Measurements from ENCODE around the gene MGAT1. TPM values are rescaled to one million over a fixed set of nuclear protein-coding genes. Genes with fewer than 3 reads are reported as not detected.
"Not testable (repeated sequence)": the region's sequence is repeated elsewhere in the genome, so short reads cannot be mapped to it uniquely, and the experiment has no call there.

Gene MGAT1
- total and polyA plus RNA-seq, 8 donors = 52.8 to 656 (median 66.4) TPM

DNA sequence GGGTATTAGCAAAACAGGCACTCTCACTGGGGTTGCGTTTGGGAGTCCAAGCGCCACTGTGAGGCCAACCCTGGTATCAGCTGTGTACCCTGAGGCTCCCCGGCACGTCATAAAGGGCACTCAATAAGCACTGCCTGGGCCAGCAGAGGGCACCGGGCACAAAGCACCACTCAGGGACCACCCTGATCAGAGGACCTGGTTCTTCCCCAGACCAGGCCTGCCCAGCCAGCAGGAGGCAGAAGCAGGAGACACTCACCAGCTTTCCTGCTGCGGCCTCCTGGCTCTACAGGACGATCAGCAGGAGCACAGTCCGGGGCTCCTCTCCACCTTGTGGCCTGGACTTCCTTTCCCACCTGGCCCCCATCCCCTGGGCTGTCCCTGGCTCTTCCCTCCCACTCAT lies 12.6 kb downstream of the MGAT1 start:
- intact Hi-C loops (cut with DNase I; ENCODE audit: low total_unique reads) = loop anchor here (10.0 kb wide), 1 partner anchor 65 kb away; no protein-coding TSS in a partner anchor
- no peaks in the 10 kb centered on the region for H3K9me3 ChIP-seq
- H3K36me3 ChIP-seq = peaks cover 40 to 75% (median 72%) of the 10 kb centered on the region in 4 donors
- WGBS, 5 donors = 78 to 96% (median 79%) methylated on average over 5 to 8 of the region's 8 CpGs
- no peak overlapping the region for H3K4me3 ChIP-seq
- TF ChIP-seq EP300 (IDR thresholded peaks at IDR 0.05) (no peak), POLR2AphosphoS5 (IDR thresholded peaks at IDR 0.05) (no peak), POLR2A (IDR thresholded peaks at IDR 0.05) (no peak)
- TF ChIP-seq, protein P1, sequence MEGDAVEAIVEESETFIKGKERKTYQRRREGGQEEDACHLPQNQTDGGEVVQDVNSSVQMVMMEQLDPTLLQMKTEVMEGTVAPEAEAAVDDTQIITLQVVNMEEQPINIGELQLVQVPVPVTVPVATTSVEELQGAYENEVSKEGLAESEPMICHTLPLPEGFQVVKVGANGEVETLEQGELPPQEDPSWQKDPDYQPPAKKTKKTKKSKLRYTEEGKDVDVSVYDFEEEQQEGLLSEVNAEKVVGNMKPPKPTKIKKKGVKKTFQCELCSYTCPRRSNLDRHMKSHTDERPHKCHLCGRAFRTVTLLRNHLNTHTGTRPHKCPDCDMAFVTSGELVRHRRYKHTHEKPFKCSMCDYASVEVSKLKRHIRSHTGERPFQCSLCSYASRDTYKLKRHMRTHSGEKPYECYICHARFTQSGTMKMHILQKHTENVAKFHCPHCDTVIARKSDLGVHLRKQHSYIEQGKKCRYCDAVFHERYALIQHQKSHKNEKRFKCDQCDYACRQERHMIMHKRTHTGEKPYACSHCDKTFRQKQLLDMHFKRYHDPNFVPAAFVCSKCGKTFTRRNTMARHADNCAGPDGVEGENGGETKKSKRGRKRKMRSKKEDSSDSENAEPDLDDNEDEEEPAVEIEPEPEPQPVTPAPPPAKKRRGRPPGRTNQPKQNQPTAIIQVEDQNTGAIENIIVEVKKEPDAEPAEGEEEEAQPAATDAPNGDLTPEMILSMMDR (IDR thresholded peaks at IDR 0.05) = no peak
- H3K27me3 ChIP-seq = no peaks in the 10 kb centered on the region
- H3K27ac ChIP-seq = no peak overlapping the region
- peaks cover 34 to 86% (median 50%) of the 10 kb centered on the region in 4 donors for H3K4me1 ChIP-seq
- no peak for DNase-seq

DNA sequence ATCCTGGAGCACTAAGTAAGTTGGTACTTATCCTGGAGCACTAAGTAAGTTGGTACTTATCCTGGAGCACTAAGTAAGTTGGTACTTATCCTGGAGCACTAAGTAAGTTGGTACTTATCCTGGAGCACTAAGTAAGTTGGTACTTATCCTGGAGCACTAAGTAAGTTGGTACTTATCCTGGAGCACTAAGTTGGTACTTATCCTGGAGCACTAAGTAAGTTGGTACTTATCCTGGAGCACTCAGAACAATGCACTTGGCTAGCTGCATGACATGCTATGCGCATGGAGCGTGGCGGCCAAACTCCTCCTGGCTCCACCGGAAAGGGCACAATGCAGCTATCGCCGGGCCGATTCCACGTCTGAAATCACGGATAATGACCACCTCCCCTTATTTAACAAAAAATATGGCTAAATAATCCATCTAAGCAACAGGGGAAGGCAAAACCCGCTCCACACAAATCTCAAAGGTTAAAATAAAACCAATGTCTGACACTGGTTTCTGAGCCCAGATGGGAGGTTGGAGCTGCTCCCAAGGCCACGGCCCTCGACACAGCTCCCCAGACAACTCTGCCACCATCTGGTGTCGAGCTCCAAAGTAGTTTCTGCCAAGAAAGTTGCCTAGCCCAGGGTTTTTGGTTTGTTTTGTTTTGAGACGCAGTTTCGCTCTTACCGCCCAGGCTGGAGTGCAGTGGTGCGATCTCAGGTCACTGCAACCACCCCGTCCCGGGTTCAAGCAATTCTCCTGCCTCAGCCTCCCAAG lies 13.8 kb downstream of the MGAT1 start:
- Histone ChIP-seq H3K36me3 (peaks cover 40 to 65% (median 62%) of the 10 kb centered on the region in 4 donors), H3K4me1 (peaks cover 38 to 85% (median 51%) of the 10 kb centered on the region in 4 donors)
- 80 to 90% (median 86%) methylated on average over 17 to 19 of the region's 19 CpGs for WGBS, 5 donors
- H3K4me3 ChIP-seq; H3K27ac ChIP-seq; H3K27me3 ChIP-seq; DNase-seq; H3K9me3 ChIP-seq; intact Hi-C loops (cut with DNase I; ENCODE audit: low total_unique reads): not testable (repeated sequence)

DNA sequence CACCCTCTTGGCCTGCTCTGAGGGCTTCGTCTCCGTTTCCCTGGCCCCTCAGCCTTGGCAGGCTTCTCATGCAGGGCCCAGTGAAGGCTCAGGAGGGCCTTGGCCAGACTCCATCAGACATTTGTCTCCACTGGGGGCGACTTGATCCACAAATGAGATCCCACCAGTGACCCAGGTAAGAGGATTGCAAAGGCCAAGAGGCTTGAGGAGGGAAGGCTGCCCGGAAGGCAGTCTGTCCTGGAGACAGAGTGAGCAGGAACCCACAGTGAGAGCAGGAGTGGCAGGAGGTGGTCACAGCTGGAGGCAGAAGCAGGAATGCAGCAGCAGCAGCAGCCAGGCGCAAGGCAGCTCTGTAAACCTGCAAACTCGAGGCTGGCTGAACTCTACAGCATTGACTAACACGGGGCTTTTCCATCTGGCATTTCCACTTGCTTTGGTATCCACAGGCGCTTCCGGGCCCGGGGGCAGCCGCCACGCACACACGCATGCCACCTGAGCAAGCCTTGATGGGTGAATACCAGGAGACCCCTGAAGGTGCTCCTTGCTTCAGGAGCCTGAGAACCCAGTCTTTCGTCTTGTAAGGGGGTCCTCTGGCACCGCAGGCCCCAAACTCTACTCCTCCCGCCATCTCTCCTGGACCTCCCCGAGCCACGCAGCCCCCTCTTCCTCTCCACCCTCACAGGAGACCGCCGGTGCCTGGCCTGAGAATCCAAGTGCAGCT lies 14.7 kb downstream of the MGAT1 start:
- peaks cover 38 to 77% (median 48%) of the 10 kb centered on the region in 4 donors for H3K4me1 ChIP-seq
- WGBS, 5 donors = 63 to 79% (median 77%) methylated on average over 18 to 20 of the region's 20 CpGs
- no peak for TF ChIP-seq POLR2AphosphoS5 (IDR thresholded peaks at IDR 0.05)
- TF ChIP-seq, protein P1 (IDR thresholded peaks at IDR 0.05) = no peak
- TF ChIP-seq POLR2A (IDR thresholded peaks at IDR 0.05) = no peak
- no peak for TF ChIP-seq EP300 (IDR thresholded peaks at IDR 0.05)
- intact Hi-C loops (cut with DNase I; ENCODE audit: low total_unique reads) = no loop called here
- H3K9me3 ChIP-seq = no peaks in the 10 kb centered on the region
- peaks cover 38 to 58% (median 53%) of the 10 kb centered on the region in 4 donors for H3K36me3 ChIP-seq
- DNase-seq = no peak
- no peak overlapping the region for H3K4me3 ChIP-seq
- H3K27ac ChIP-seq = peak overlapping the region in 4 of 5 donors; percentile 9 to 88 (median 84)
- no peaks in the 10 kb centered on the region for H3K27me3 ChIP-seq

DNA sequence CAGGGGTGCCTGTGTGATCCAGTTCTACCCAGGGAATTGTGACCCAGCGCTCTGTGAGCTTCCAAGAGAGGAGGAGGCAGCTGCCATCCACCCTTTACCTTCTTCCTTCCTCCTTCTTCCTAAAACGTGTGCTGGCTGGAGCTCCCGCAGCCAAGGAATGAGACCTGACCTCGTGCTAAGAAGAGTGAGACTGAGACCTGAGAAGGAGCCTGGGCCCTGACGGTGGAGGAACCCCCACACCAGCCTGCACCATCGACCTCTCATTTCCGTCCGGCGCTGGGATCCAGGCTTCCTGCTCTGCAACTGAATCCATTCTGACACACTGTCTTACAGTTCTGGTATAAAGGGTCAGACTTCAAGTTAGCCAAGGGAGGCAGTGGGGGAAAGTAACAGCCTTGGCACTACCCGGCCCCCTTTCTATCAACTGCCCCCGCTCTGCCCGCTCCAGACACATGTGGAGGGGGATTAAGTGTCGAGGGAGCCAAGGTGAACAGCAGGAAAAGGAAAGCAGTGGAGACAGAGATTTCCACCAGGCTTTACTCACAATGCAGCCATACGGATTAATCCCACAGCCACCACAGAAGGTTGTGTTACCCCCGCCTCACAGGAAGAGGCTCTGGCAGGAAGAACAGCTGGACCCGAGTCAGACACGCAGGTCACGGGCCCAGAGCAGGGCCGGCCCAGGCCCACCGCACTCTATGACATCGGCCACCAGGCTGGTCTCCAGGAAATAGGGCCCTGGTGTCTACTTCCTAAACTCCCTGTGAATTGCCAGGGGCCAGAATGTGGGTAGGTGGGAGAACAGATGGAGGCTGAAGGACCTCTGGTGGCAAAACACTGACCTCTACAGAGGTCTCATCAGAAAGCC lies 15.8 kb downstream of the MGAT1 start:
- intact Hi-C loops (cut with DNase I; ENCODE audit: low total_unique reads) = no loop called here
- peak in 1 of 2 donors; percentile 56 for DNase-seq

More for the DNA sequence above, 15.8 kb downstream of the MGAT1 start:
- H3K36me3 ChIP-seq = peaks cover 27 to 47% (median 42%) of the 10 kb centered on the region in 4 donors
- peaks cover 38 to 66% (median 48%) of the 10 kb centered on the region in 4 donors for H3K4me1 ChIP-seq
- H3K4me3 ChIP-seq = no peak overlapping the region
- TF ChIP-seq EP300 (IDR thresholded peaks at IDR 0.05) (no peak), POLR2AphosphoS5 (IDR thresholded peaks at IDR 0.05) (no peak), POLR2A (IDR thresholded peaks at IDR 0.05) (no peak)
- TF ChIP-seq, protein P1 (IDR thresholded peaks at IDR 0.05) = no peak
- whole genome bisulfite sequencing, 5 donors = 43 to 59% (median 53%) methylated on average over 21 of the region's 21 CpGs
- no peaks in the 10 kb centered on the region for H3K27me3 ChIP-seq
- peak overlapping the region; percentile 49 to 88 (median 82) for H3K27ac ChIP-seq
- no peaks in the 10 kb centered on the region for H3K9me3 ChIP-seq

Data from stomach (tissue), 9 donors.